Heart left ventricle (tissue), 16 donors: ENCODE data around the gene SLC15A4. TPM values are rescaled to one million over a fixed set of nuclear protein-coding genes. Genes with fewer than 3 reads are reported as not detected.

ENCODE experiments used
- ATAC-seq, 4 donors: fragments of 200-7000 bp; cut with Tn5 transposase; one replicate each; pipeline ENCODE4 v1.9.1; 2020 to 2022; ENCODE audit warnings: moderate library complexity in 4 of 4, mild to moderate bottlenecking in 3 of 4, moderate number of reproducible peaks in 1 of 4
- DNase-seq, 5 donors: peaks; one replicate each; pipeline ENCODE4 v3.0.0-alpha.2; 2020
- H3K27ac ChIP-seq, 12 donors: fragments of 200-600 bp; sonication (generic) in 4 of 12; one replicate each; pipeline versions ENCODE4 v1.5.0 to v1.8.0; 2016 to 2022; ENCODE audit warnings: mild to moderate bottlenecking in 2 of 12
- H3K27me3 ChIP-seq, 9 donors: fragments of 200-600 bp; sonication (generic) in 2 of 9; one replicate each; pipeline versions ENCODE4 v1.5.1 to v1.8.0; 2016 to 2022; ENCODE audit warnings: mild to moderate bottlenecking in 3 of 9
- H3K36me3 ChIP-seq, 9 donors: fragments of 200-600 bp; sonication (generic) in 2 of 9; one replicate each; pipeline versions ENCODE4 v1.5.0 to v1.8.0; 2018 to 2022; ENCODE audit warnings: mild to moderate bottlenecking in 2 of 9
- H3K4me1 ChIP-seq, 12 donors: fragments of 200-600 bp; sonication (generic) in 4 of 12; one replicate each; pipeline versions ENCODE4 v1.5.0 to v1.8.0; 2016 to 2022; ENCODE audit warnings: mild to moderate bottlenecking in 3 of 12
- H3K4me3 ChIP-seq, 12 donors: fragments of 200-600 bp; sonication (generic) in 4 of 12; one replicate each; pipeline versions ENCODE4 v1.5.0 to v1.8.0; 2017 to 2022; ENCODE audit warnings: mild to moderate bottlenecking in 9 of 12, moderate library complexity in 4 of 12
- H3K9me3 ChIP-seq, 12 donors: fragments of 200-600 bp; sonication (generic) in 4 of 12; one replicate each; pipeline versions ENCODE4 v1.5.0 to v1.8.0; 2016 to 2022; ENCODE audit warnings: mild to moderate bottlenecking in 1 of 12
- CTCF ChIP-seq, 12 donors: fragments of 200-600 bp; sonication (generic) in 4 of 12; IDR thresholded peaks; one replicate each; pipeline versions ENCODE4 v1.5.0 to v1.8.0; 2018 to 2022; ENCODE audit warnings: antibody characterized with exemption in 12 of 12, mild to moderate bottlenecking in 5 of 12
- POLR2A ChIP-seq, 2 donors: fragments of 450-650 bp; IDR thresholded peaks; one replicate each; pipeline ENCODE4 v1.6.1; 2017; ENCODE audit warnings: antibody characterized with exemption in 2 of 2, mild to moderate bottlenecking in 2 of 2, moderate library complexity in 2 of 2
- WGBS, 4 donors: extraction: QIAGEN DNeasy Blood & Tissue Kit in 2 of 4; methylation state at CpG; one replicate each; pipeline versions ENCODE4 v1.1.5 to v1.1.7; 2013 to 2018; 5-methylcytosine and 5-hydroxymethylcytosine counted together
- intact Hi-C, 10 donors: fragments of 100-400 bp; cut with DNase I; formaldehyde crosslinking; loops; one replicate each; pipeline versions ENCODE4 v1.11.1 to v1.14.2; 2022
- polyA plus RNA-seq, 2 donors: library from polyadenylated mRNA; stranded (reverse); fragments of 200-250 nt; gene quantifications; one replicate each; pipeline ENCODE4 v1.2.3, GENCODE V29; 2013
- total RNA-seq, 9 donors: library from RNA; depleted of rRNA in 2 of 9; stranded (reverse); fragments of >200 nt in 2 of 9; fragmentation: NEBNext Ultra II Directional in 3 of 9; extraction: Animal tissue kit (Norgen Biotek cat#: 25700) in 3 of 9; gene quantifications; one replicate each; pipeline versions ENCODE4 v1.1.0 to v1.2.4, GENCODE V29; 2016 to 2023
- donor health status: ischemic (EF 13 %, LVEDD 7.1; RV severe dilation, severe dysfunction).
- donor health status: healthy with polysubstance abuse.
- donor health status: DM: no; HTN: yes; CAD: no.
- donor health status: DM: no; HTN: no; CAD: no.
- donor health status: ischemic (EF 25% LVEDD 6.9; RV normal size, moderate dysfunction).
- donor health status: ischemic (EF 25% LVEDD 5.7; RV mildly dilated, moderate dysfunction).
- donor health status: healthy.
- donor health status: DM: yes; HTN: yes; CAD: no.
- donor health status: ischemic (EF 35%, LVEDD 5.7; RV mildly dilated, moderate dysfunction).
- donor health status: nonischemic (EF 11% LVEDD 7.7; RV severe dilation, severe dysfunction).
- donor health status: DM: yes; HTN: yes; CAD: no.
- donor health status: PGD.
- donor health status: ischemic (EF 29% LVEDD 5.4; RV normal size, mild dysfunction).
- donor health status: nonischemic (EF 23%, LVEDD 6.1; RV moderate dilation, normal function).

The SLC15A4 gene
- total and polyA plus RNA-seq, 11 donors, result 10.5 to 31.5 (median 18.1) TPM

- Histone ChIP-seq H3K36me3 (no peaks in the 10 kb centered on the region), H3K4me3 (no peak overlapping the region), H3K4me1 (peaks cover 0 to 16% (median 0%) of the 10 kb centered on the region in 12 donors), H3K27ac (no peak overlapping the region), H3K27me3 (no peaks in the 10 kb centered on the region), H3K9me3 (no peaks in the 10 kb centered on the region)
- DNase-seq (no peak), ATAC-seq (no peak)
- intact Hi-C loops, result no loop called here
- TF ChIP-seq POLR2A (IDR thresholded peaks at IDR 0.05) (no peak), CTCF (IDR thresholded peaks at IDR 0.05) (no peak)
- whole genome bisulfite sequencing, 4 donors, result 49 to 59% (median 56%) methylated on average over 13 of the region's 13 CpGs
Measured at GRCh38 chr12:128867466-128867865, 43.7 kb upstream of the SLC15A4 start.

GRCh38 chr12:128864516-128865186, 40.9 kb upstream of the SLC15A4 start:
- Histone ChIP-seq H3K4me1 (peaks cover 0 to 16% (median 0%) of the 10 kb centered on the region in 12 donors), H3K4me3 (no peak overlapping the region), H3K27ac (peak overlapping the region in 1 of 12 donors; percentile 3), H3K9me3 (no peaks in the 10 kb centered on the region), H3K27me3 (no peaks in the 10 kb centered on the region), H3K36me3 (no peaks in the 10 kb centered on the region)
- DNase-seq, result peak in 4 of 5 donors; percentile 53 to 78 (median 68)
- 48 to 52% (median 50%) methylated on average over 9 of the region's 9 CpGs for WGBS, 4 donors
- TF ChIP-seq POLR2A (IDR thresholded peaks at IDR 0.05), result no peak
- TF ChIP-seq CTCF (IDR thresholded peaks at IDR 0.05), result no peak
- intact Hi-C loops, result no loop called here
- peak; percentile 87 to 97 (median 96) for ATAC-seq

- Histone ChIP-seq H3K9me3 (no peaks in the 10 kb centered on the region), H3K27me3 (no peaks in the 10 kb centered on the region), H3K36me3 (no peaks in the 10 kb centered on the region), H3K4me1 (peaks cover 0 to 16% (median 0%) of the 10 kb centered on the region in 12 donors), H3K27ac (no peak overlapping the region), H3K4me3 (no peak overlapping the region)
- TF ChIP-seq POLR2A (IDR thresholded peaks at IDR 0.05) (no peak), CTCF (IDR thresholded peaks at IDR 0.05) (no peak)
- ATAC-seq, result peak in 1 of 4 donors; percentile 38
- intact Hi-C loops, result no loop called here
- peak in 1 of 5 donors; percentile 36 for DNase-seq
- whole genome bisulfite sequencing, 4 donors, result 37 to 67% (median 58%) methylated on average over 11 of the region's 11 CpGs
Measured at GRCh38 chr12:128863957-128864356, 40.2 kb upstream of the SLC15A4 start.

GRCh38 chr12:128861226-128862016, 37.7 kb upstream of the SLC15A4 start:
- H3K9me3 ChIP-seq, result no peaks in the 10 kb centered on the region
- 73 to 82% (median 78%) methylated on average over 15 of the region's 15 CpGs for WGBS, 4 donors
- ATAC-seq (no peak), DNase-seq (no peak)
- peaks cover 0 to 16% (median 0%) of the 10 kb centered on the region in 12 donors for H3K4me1 ChIP-seq
- TF ChIP-seq POLR2A (IDR thresholded peaks at IDR 0.05), result no peak
- intact Hi-C loops, result no loop called here
- no peak overlapping the region for H3K4me3 ChIP-seq
- H3K27me3 ChIP-seq, result peaks cover 0 to 4% (median 0%) of the 10 kb centered on the region in 9 donors
- H3K36me3 ChIP-seq, result no peaks in the 10 kb centered on the region
- H3K27ac ChIP-seq, result no peak overlapping the region
